Central memory CD8-positive, alpha-beta T cell (primary cell): ENCODE results near the gene FARP2.
"Not testable (repeated sequence)": the region's sequence is repeated elsewhere in the genome, so short reads cannot be mapped to it uniquely, and the experiment has no call there.

ENCODE experiments used
- ATAC-seq: fragments of 150-1000 bp; cut with Tn5 transposase; replicated peaks from 2 replicates; pipeline ENCODE4 v1.10.0; 2022; ENCODE audit warnings: mild to moderate bottlenecking, moderate FRiP score, moderate number of reproducible peaks; ENCODE audit not compliant: poor library complexity, severe bottlenecking; ENCODE audit errors: extremely low read depth
- DNase-seq, 2 donors: peaks; one replicate each; pipeline ENCODE4 v3.0.0; 2021; ENCODE audit warnings: low spot score in 2 of 2
- H3K27ac Mint-ChIP-seq: one replicate; pipeline ENCODE4 v1.8.0; 2022; ENCODE audit warnings: low read depth, mild to moderate bottlenecking, moderate library complexity, mixed read lengths
- H3K27me3 Mint-ChIP-seq: one replicate; pipeline ENCODE4 v1.8.0; 2022; ENCODE audit warnings: mixed read lengths
- H3K36me3 Mint-ChIP-seq: one replicate; pipeline ENCODE4 v1.8.0; 2022; ENCODE audit warnings: mild to moderate bottlenecking, moderate library complexity, mixed read lengths; ENCODE audit not compliant: insufficient read depth
- H3K4me1 Mint-ChIP-seq: one replicate; pipeline ENCODE4 v1.8.0; 2022; ENCODE audit warnings: mixed read lengths
- H3K4me3 Mint-ChIP-seq: one replicate; pipeline ENCODE4 v1.8.0; 2022; ENCODE audit warnings: mild to moderate bottlenecking, moderate library complexity, mixed read lengths
- H3K9me3 Mint-ChIP-seq: one replicate; pipeline ENCODE4 v1.8.0; 2022; ENCODE audit warnings: mixed read lengths

FARP2 gene

DNA sequence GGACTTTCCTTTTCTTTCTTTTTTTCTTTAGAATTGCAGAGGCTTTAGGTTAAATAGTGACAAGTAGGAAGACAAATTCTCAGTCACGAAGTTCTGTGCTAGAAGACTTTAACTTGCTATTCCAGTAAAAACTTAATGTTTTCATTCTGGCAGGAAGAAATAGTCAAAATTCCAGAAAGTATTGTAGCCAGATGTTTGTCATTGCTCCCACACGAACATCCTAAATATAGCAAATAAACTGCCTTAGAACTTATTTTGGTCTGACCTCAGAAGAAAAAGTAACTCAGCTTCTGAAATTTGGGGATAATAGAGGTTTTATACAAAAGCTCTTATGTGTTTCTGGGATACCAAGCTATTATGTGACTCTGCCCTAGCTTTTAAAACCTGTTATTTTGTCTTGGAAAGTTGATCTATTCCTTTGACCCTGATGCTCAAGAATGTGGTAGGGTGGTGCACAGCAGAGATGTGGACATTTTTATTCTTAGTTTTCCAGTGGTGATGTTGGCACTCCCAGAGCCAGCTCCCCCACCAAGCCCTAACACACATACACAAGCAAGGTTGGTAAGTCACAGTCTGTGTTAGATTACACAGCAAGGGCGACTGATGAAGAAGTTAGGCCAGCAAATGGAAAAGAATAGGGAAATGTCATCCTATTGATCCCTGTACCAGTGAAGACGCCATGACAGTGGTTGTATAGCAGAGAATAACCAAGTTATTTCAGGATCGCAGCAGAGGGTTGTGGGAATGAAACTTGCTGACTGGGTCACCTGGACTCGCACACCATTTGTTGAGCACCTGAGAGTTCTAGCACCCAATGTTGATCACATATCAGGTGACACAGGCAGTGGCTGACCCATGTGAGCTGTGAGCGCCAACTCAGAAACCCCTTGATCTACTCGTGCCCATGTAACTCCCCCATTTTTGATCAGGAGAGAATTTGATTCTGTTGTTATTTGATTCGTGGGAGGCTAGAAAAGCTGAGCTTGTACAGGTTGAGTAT, 23.7 kb downstream of the FARP2 start:
- H3K27ac Mint-ChIP-seq = no peak overlapping the region
- no peak overlapping the region for H3K4me3 Mint-ChIP-seq
- no peak for ATAC-seq
- peaks cover 12% of the 10 kb centered on the region for H3K4me1 Mint-ChIP-seq
- no peak for DNase-seq
- H3K9me3 Mint-ChIP-seq = no peaks in the 10 kb centered on the region
- H3K36me3 Mint-ChIP-seq = peaks cover 8% of the 10 kb centered on the region
- no peaks in the 10 kb centered on the region for H3K27me3 Mint-ChIP-seq

DNA sequence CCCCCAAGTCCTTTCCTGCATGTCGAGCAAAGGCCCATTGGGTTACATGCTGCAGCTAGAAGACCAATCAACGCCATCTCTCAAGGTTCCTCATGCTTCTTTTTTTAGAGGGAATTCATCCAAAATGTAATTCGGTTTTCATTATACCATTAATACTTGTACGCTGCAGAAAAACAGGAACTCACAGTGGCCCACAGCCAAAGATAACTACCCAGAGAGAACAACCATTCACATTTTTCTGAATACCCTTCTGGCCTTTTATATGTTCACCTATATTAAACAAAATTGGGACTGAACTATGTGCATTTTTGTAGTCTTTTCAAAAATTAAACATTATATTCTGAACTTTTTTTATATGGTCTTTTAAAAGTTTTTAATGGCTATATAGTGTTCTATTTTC, 25.8 kb downstream of the FARP2 start:
- Mint-ChIP-seq H3K27ac (no peak overlapping the region), H3K9me3 (no peaks in the 10 kb centered on the region), H3K27me3 (no peaks in the 10 kb centered on the region), H3K36me3 (peaks cover 7% of the 10 kb centered on the region), H3K4me1 (peaks cover 12% of the 10 kb centered on the region), H3K4me3 (no peak overlapping the region)
- ATAC-seq = no peak
- no peak for DNase-seq

DNA sequence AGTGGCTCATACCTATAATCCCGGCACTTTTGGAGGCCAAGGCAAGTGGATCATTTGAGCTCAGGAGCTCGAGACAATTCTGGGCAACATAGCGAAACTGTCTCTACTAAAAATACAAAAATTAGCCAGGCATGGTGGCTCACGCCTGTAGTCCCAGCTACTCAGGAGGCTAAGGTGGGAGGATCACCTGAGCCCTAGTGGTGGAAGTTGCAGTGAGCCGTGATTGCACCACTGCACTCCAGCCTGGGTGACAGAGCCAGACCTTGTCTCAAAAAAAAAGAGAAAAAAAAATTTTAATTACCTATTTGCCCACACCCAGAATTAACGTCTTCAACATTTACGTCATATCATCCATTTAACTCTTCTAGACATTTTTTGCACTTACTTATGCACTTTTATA, 29.4 kb downstream of the FARP2 start:
- not testable (repeated sequence) for DNase-seq, ATAC-seq, H3K9me3 Mint-ChIP-seq, H3K27me3 Mint-ChIP-seq, H3K4me3 Mint-ChIP-seq, H3K27ac Mint-ChIP-seq, H3K36me3 Mint-ChIP-seq
- peaks cover 12% of the 10 kb centered on the region for H3K4me1 Mint-ChIP-seq

DNA sequence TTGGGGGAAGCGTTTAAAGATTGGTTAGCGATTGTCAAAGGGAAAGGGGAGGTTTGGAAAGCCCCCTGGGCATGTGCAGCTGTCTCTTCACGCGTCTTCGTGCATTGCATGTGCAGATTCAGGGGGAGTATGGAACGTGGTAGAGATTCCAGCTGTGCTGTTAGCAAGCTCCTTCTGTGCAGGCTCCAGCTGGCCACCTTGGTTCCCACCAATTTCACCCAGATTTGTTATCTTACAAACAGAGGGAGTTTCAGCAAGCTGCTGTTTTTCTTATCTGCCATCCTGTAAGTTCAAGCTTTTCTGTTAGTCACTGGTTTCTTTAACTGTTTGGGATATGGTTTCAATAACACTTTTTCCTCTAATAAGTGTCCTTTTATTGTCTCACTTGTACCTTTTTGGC, 30.4 kb downstream of the FARP2 start:
- DNase-seq = no peak
- Mint-ChIP-seq H3K27ac (no peak overlapping the region), H3K9me3 (no peaks in the 10 kb centered on the region), H3K36me3 (peaks cover 7% of the 10 kb centered on the region), H3K4me1 (peaks cover 12% of the 10 kb centered on the region), H3K27me3 (no peaks in the 10 kb centered on the region), H3K4me3 (no peak overlapping the region)
- ATAC-seq = no peak

DNA sequence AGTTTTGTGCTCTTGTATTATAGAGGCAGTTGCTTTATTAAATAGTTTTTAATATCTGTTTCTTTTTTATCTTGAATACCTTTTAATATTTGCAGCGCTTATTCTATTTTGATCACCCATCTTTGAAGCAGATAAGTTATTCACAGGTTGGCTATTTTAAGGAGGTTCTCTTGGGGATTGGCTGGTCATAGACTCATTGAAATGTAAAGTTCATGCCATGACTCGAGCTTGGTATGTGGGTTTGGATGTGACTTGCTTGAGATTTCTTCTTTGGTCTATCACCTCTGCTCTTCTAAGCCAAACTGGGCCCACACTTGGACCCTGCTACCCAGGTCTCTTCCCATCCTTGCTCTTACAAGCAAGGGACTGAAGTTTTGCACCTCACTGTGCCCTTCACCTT, 33.6 kb downstream of the FARP2 start:
- peaks cover 2% of the 10 kb centered on the region for H3K36me3 Mint-ChIP-seq
- no peak for ATAC-seq
- no peaks in the 10 kb centered on the region for H3K9me3 Mint-ChIP-seq
- no peaks in the 10 kb centered on the region for H3K4me1 Mint-ChIP-seq
- no peaks in the 10 kb centered on the region for H3K27me3 Mint-ChIP-seq
- no peak overlapping the region for H3K27ac Mint-ChIP-seq
- H3K4me3 Mint-ChIP-seq = no peak overlapping the region
- DNase-seq = no peak

DNA sequence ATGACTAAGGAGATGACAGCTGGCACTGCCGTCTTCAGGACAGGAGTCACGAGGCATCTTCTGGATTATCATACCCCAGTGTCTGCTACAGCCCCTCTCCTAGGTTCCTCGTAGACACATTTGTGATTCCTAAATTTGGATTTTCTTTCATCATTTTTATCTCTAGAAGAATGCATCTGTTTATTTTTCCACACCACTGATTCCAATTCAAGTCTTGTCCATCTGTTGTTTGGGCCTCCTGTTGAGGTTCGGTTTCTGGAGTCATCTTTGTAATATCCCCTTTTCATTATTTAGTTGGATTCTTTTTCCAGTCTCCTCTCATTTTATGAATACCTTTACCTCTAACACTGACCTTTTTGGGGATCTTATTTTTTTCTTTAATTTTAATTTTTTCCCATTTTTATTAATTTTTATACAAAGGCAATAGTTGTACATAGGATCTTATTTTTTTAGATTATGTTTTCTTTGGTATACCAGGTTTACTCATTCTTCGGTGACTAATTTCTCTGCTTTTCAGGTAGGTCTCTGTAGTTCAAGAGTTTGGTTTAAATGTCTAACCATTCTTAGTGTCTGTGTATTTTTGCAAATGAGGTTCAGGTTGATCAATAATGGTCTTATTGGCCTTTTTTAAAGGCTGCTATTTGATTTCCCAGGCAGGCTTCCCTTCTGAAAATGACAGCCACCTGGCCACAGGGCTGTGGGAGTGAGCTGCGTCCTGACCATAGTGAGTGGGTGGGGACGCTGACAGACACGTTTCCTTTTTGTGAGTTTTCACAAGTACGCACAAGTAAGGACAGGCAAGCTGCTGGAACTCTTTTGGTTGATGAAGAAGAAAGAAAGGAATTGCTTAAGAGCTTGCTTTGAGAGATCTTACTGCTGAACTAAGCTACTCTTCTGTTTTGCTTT, 34.5 kb downstream of the FARP2 start:
- H3K4me1 Mint-ChIP-seq = no peaks in the 10 kb centered on the region
- DNase-seq = no peak
- H3K4me3 Mint-ChIP-seq = no peak overlapping the region
- H3K27me3 Mint-ChIP-seq = no peaks in the 10 kb centered on the region
- H3K27ac Mint-ChIP-seq = no peak overlapping the region
- H3K36me3 Mint-ChIP-seq = peaks cover 5% of the 10 kb centered on the region
- no peaks in the 10 kb centered on the region for H3K9me3 Mint-ChIP-seq
- ATAC-seq = no peak

DNA sequence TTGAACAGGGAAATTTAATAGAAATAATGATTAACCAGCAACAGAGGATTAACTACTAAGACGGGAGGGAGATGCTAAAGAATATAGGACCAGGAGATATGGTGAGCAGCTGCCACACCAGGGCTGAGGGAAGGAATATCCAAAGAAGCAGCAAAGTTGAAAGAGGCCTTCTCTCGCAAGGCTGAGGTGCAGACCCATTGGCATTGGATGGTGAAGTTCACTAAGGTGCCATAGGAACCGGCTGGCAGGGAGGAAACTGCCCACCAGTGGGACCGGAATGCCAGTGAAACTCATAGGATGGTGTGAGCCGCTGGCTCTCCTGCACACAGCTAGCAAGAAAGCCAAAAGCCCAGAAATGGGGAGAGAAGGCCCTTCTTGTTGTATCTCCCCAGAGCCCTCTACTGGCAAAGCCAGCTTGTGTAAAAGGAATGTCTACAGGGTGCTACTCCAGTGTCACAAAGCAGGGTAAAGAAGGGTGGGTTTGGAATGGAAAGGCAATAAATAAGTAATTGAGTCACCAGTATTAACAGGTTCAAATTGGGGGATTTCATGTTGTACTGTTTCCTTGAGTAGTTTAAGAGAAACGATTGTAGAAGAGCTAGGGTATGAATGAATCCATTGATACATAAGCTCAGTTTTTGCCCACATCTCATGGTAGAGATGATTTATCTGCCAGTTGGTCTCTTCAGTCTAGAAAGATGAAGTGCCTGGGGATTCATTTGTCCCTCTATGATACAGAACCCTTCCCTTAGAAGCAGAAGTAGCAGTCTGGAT, 36.0 kb downstream of the FARP2 start:
- Mint-ChIP-seq H3K9me3 (no peaks in the 10 kb centered on the region), H3K4me3 (no peak overlapping the region), H3K4me1 (no peaks in the 10 kb centered on the region), H3K27me3 (no peaks in the 10 kb centered on the region), H3K27ac (no peak overlapping the region), H3K36me3 (peaks cover 6% of the 10 kb centered on the region)
- ATAC-seq (no peak), DNase-seq (no peak)

DNA sequence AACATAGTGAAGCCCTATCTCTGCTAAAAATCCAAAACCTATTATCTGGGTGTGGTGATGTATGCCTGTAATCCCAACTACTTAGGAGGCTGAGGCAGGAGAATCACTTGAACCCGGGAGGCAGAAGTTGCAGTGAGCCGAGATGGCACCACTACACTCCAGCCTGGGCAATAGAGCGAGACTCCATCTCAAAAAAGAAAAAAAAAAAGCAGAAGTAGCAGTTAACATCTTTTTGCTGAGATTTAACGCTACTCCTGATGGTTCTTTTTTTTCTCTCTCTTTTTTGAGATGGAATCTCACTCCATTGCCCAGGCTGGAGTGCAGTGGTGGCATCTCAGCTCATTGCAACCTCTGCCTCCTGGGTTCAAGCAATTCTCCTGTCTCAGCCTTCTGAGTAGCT, 36.7 kb downstream of the FARP2 start:
- H3K9me3 Mint-ChIP-seq, H3K27ac Mint-ChIP-seq, H3K27me3 Mint-ChIP-seq, H3K36me3 Mint-ChIP-seq, H3K4me3 Mint-ChIP-seq, DNase-seq, H3K4me1 Mint-ChIP-seq, ATAC-seq: not testable (repeated sequence)

DNA sequence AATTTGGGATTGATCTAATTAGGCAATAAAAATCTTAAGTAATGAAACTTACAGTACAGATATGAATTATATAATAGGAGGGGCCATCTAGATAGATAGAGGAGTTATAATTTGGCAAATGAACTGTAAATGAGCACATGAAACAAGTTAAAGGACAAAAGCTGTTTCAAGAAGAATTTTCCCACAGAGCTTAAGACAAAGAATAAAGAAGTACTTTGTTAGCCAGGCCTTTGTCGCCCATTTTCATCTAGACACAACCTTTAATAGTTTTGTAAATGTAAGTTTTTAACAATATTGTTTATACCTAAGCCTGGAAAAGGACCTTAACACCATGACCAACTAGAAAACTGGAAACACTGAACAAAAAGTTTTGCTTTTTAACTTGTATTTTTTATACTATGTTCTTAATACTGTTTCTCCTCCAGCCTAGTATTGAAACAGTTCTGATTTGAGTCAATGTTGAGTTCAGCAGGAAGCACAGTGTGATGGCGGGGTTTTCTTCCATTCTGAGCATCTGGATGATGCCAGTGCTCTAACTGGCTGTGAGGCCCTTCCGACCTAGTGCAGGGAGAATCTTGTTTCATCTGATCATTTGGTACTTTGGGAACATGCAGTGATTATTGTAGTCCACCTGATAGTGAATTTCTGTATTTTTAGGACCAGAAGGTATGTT, 37.6 kb downstream of the FARP2 start:
- no peak for DNase-seq
- no peak for ATAC-seq
- no peaks in the 10 kb centered on the region for H3K4me1 Mint-ChIP-seq
- no peaks in the 10 kb centered on the region for H3K27me3 Mint-ChIP-seq
- H3K9me3 Mint-ChIP-seq = no peaks in the 10 kb centered on the region
- H3K36me3 Mint-ChIP-seq = peaks cover 6% of the 10 kb centered on the region
- no peak overlapping the region for H3K4me3 Mint-ChIP-seq
- H3K27ac Mint-ChIP-seq = no peak overlapping the region

DNA sequence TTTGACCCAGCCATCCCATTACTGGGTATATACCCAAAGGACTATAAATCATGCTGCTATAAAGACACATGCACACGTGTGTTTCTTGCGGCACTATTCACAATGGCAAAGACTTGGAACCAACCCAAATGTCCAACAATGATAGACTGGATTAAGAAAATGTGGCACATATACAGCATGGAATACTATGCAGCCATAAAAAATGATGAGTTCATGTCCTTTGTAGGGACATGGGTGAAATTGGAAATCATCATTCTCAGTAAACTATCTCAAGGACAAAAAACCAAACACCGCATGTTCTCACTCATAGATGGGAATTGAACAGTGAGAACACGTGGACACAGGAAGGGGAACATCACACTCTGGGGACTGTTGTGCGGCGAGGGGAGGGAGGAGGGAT, 40.7 kb downstream of the FARP2 start:
- not testable (repeated sequence) for H3K4me1 Mint-ChIP-seq, H3K36me3 Mint-ChIP-seq, H3K27me3 Mint-ChIP-seq, H3K27ac Mint-ChIP-seq, DNase-seq, H3K4me3 Mint-ChIP-seq, H3K9me3 Mint-ChIP-seq, ATAC-seq

DNA sequence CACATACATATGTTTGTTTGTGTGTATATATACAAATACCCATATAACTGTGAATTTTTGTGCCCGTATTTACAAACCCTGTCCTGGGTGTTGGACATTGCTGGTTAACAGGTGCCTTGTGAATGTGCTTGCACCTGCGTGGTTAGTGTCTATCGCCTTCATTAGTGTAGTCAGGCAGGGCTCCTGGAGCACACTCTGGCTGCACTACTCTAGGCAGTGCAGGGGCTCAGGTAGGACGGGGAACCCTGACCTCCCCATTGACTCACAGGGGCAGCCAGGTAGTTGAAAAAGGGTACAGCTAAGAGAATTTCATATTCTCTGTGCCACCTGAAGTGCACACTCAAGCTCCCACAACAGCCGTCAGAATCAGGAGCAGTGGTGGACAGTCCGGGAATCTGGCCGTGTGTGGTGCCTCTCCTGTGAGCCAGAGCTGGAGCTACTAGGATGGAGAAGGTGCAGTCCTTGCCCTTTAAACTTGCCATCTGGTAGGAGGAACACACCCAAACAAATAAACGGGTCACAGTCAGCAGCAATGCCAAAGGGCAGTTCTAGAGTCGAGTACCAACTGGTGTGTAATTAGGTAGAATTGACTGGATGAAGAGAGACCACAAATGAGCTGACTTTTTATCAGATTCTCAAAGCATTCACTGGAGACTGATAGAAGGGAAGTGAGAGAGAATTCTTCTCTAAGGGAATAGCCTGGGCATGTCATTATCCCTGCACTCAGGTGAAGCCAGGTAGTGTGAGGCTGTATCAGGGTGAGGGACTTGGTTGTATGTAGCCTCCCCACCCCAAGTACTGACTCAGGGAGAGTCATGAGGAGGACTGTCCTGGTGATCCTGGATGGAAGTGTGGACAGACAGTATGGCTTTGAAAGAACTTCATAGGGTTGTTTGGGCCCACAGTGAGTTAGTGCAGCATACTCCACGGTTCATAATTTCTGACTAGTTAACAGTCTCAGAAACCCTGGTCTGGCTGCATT, 44.1 kb downstream of the FARP2 start:
- no peak for ATAC-seq
- no peaks in the 10 kb centered on the region for H3K9me3 Mint-ChIP-seq
- H3K27me3 Mint-ChIP-seq = no peaks in the 10 kb centered on the region
- no peak overlapping the region for H3K27ac Mint-ChIP-seq
- no peaks in the 10 kb centered on the region for H3K4me1 Mint-ChIP-seq
- peaks cover 10% of the 10 kb centered on the region for H3K36me3 Mint-ChIP-seq
- DNase-seq = no peak
- H3K4me3 Mint-ChIP-seq = no peak overlapping the region
